Trophoblast cell (in vitro differentiated cells and primary cell): ENCODE measurements around the gene AKAP14.
"Not testable (repeated sequence)": the region's sequence is repeated elsewhere in the genome, so short reads cannot be mapped to it uniquely, and the experiment has no call there.

Source experiments
- DNase-seq, 2 donors: peaks; one replicate each; pipeline ENCODE4 v3.0.0-alpha.2; 2016
- H2AFZ ChIP-seq: 2 replicates; pipeline ENCODE4 v1.6.1; 2013; ENCODE audit warnings: low read length, moderate library complexity, mild to moderate bottlenecking; ENCODE audit not compliant: insufficient read depth, poor library complexity
- H2AK5ac ChIP-seq: 2 replicates; pipeline ENCODE4 v1.6.1; 2013; ENCODE audit warnings: mild to moderate bottlenecking, low read length
- H2BK120ac ChIP-seq: 2 replicates; pipeline ENCODE4 v1.6.1; 2013; ENCODE audit warnings: low read length, mild to moderate bottlenecking, moderate library complexity; ENCODE audit not compliant: insufficient read depth, poor library complexity
- H2BK12ac ChIP-seq: 2 replicates; pipeline ENCODE4 v1.6.1; 2013; ENCODE audit warnings: mild to moderate bottlenecking, low read length, moderate library complexity
- H2BK5ac ChIP-seq: 2 replicates; pipeline ENCODE4 v1.6.1; 2013; ENCODE audit warnings: low read length, low read depth, moderate library complexity, mild to moderate bottlenecking; ENCODE audit not compliant: poor library complexity
- H3K14ac ChIP-seq: 2 replicates; pipeline ENCODE4 v1.6.1; 2013; ENCODE audit warnings: mild to moderate bottlenecking, low read length
- H3K18ac ChIP-seq: 2 replicates; pipeline ENCODE4 v1.6.1; 2013; ENCODE audit warnings: mild to moderate bottlenecking, low read length
- H3K23ac ChIP-seq: 2 replicates; pipeline ENCODE4 v1.6.1; 2013; ENCODE audit warnings: low read length
- H3K27ac ChIP-seq: 2 replicates; pipeline ENCODE4 v1.5.1; 2013; ENCODE audit warnings: low read depth, mild to moderate bottlenecking, inconsistent platforms, low read length, moderate library complexity
- H3K27me3 ChIP-seq: 2 replicates; pipeline ENCODE4 v1.6.1; 2013; ENCODE audit warnings: inconsistent platforms, mild to moderate bottlenecking, low read length, moderate library complexity; ENCODE audit not compliant: insufficient read depth
- H3K36me3 ChIP-seq, 2 experiments: 1 replicate in 1 of 2; 2 replicates in 1 of 2; pipeline ENCODE4 v1.6.1; 2013; ENCODE audit warnings: low read length in 2 of 2, mild to moderate bottlenecking in 2 of 2, moderate library complexity in 1 of 2; ENCODE audit not compliant: insufficient read depth in 2 of 2, control insufficient read depth in 1 of 2
- H3K4ac ChIP-seq: 2 replicates; pipeline ENCODE4 v1.6.1; 2013; ENCODE audit warnings: low read depth, mild to moderate bottlenecking, low read length, moderate library complexity
- H3K4me1 ChIP-seq, 2 experiments: 1 replicate in 1 of 2; 2 replicates in 1 of 2; pipeline ENCODE4 v1.6.1; 2013; ENCODE audit warnings: low read length in 2 of 2, mild to moderate bottlenecking in 2 of 2, moderate library complexity in 1 of 2; ENCODE audit not compliant: insufficient read depth in 2 of 2, control insufficient read depth in 1 of 2
- H3K4me2 ChIP-seq: 2 replicates; pipeline ENCODE4 v1.6.1; 2013; ENCODE audit warnings: inconsistent platforms, mild to moderate bottlenecking, low read length, moderate library complexity
- H3K4me3 ChIP-seq: 2 replicates; pipeline ENCODE4 v1.5.1; 2013; ENCODE audit warnings: mild to moderate bottlenecking, low read depth, low read length, inconsistent platforms
- H3K79me1 ChIP-seq: one replicate; pipeline ENCODE4 v1.6.1; 2013; ENCODE audit warnings: low read length
- H3K79me2 ChIP-seq: 2 replicates; pipeline ENCODE4 v1.6.1; 2013; ENCODE audit warnings: low read length, mild to moderate bottlenecking; ENCODE audit not compliant: control insufficient read depth, insufficient read depth, poor library complexity
- H3K9ac ChIP-seq: 2 replicates; pipeline ENCODE4 v1.6.1; 2013; ENCODE audit warnings: mild to moderate bottlenecking, low read length
- H3K9me3 ChIP-seq: 2 replicates; pipeline ENCODE4 v1.6.1; 2013; ENCODE audit warnings: low read depth, mild to moderate bottlenecking, control low read depth, inconsistent platforms, low read length; ENCODE audit not compliant: insufficient read depth
- H4K12ac ChIP-seq: 2 replicates; pipeline ENCODE4 v1.6.1; 2013; ENCODE audit warnings: low read depth, mild to moderate bottlenecking, low read length, moderate library complexity
- H4K8ac ChIP-seq: 2 replicates; pipeline ENCODE4 v1.6.1; 2013; ENCODE audit warnings: low read depth, mild to moderate bottlenecking, low read length, moderate library complexity
- H4K91ac ChIP-seq: one replicate; pipeline ENCODE4 v1.6.1; 2013; ENCODE audit warnings: low read depth, mild to moderate bottlenecking, low read length, moderate library complexity
- WGBS: extraction: QIAGEN DNeasy Blood & Tissue Kit; methylation state at CpG from one replicate; pipeline ENCODE4 v1.1.7; 2013; ENCODE audit warnings: missing lambda C conversion rate; ENCODE audit not compliant: insufficient read length, insufficient coverage; ENCODE audit errors: extremely low coverage; 5-methylcytosine and 5-hydroxymethylcytosine counted together

AKAP14 gene

GRCh38 chrX:119960625-119961024 is 64.9 kb downstream of the AKAP14 start:
- H3K23ac ChIP-seq: no peak overlapping the region
- H4K12ac ChIP-seq: no peak overlapping the region
- H2BK120ac ChIP-seq: no peak overlapping the region
- no peaks in the 10 kb centered on the region for H3K27me3 ChIP-seq
- no peaks in the 10 kb centered on the region for H3K79me1 ChIP-seq
- no peaks in the 10 kb centered on the region for H3K79me2 ChIP-seq
- H3K4me2 ChIP-seq: no peak overlapping the region
- H2BK12ac ChIP-seq: no peak overlapping the region
- no peak overlapping the region for H2AK5ac ChIP-seq
- H3K18ac ChIP-seq: no peak overlapping the region
- H2AFZ ChIP-seq: no peak overlapping the region
- no peaks in the 10 kb centered on the region for H3K9me3 ChIP-seq
- no peak overlapping the region for H2BK5ac ChIP-seq
- no peak overlapping the region for H3K27ac ChIP-seq
- no peak overlapping the region for H3K4me3 ChIP-seq
- no peak for DNase-seq
- no peak overlapping the region for H3K9ac ChIP-seq
- H3K14ac ChIP-seq: no peak overlapping the region
- no peaks in the 10 kb centered on the region for H3K36me3 ChIP-seq
- no peak overlapping the region for H3K4ac ChIP-seq
- H4K91ac ChIP-seq: no peak overlapping the region
- no peaks in the 10 kb centered on the region for H3K4me1 ChIP-seq
- H4K8ac ChIP-seq: no peak overlapping the region

- not testable (repeated sequence) for H3K36me3 ChIP-seq, H3K27ac ChIP-seq, H3K79me1 ChIP-seq, H2BK12ac ChIP-seq, H3K23ac ChIP-seq, H3K79me2 ChIP-seq, H3K9me3 ChIP-seq, H3K4me2 ChIP-seq, H3K4me1 ChIP-seq, H4K91ac ChIP-seq, H4K12ac ChIP-seq, H3K4me3 ChIP-seq, H4K8ac ChIP-seq, DNase-seq, H2AFZ ChIP-seq, H3K14ac ChIP-seq, H3K27me3 ChIP-seq, H3K18ac ChIP-seq, H3K9ac ChIP-seq, H2BK120ac ChIP-seq, H2BK5ac ChIP-seq, H3K4ac ChIP-seq, H2AK5ac ChIP-seq
- WGBS: no CpG with 5 or more reads among the region's 1 CpG
These were observed 71.1 kb downstream of the AKAP14 start for GRCh38 chrX:119966837-119967236.
